ENCODE measurements around the gene KRT78.
"Not testable (repeated sequence)": the region's sequence is repeated elsewhere in the genome, so short reads cannot be mapped to it uniquely, and the experiment has no call there.

The KRT78 gene

GRCh38 chr12:52809166-52809565, 39.6 kb downstream of the KRT78 start:
- DNase-seq = no peak

- DNase-seq = no peak
Observed at GRCh38 chr12:52808573-52809160, 40.1 kb downstream of the KRT78 start.

- DNase-seq = no peak
Observed at GRCh38 chr12:52807544-52808470, 41.0 kb downstream of the KRT78 start.

GRCh38 chr12:52806821-52807543, 41.8 kb downstream of the KRT78 start:
- no peak for DNase-seq

GRCh38 chr12:52806169-52806811, 42.5 kb downstream of the KRT78 start:
- no peak for DNase-seq

GRCh38 chr12:52805739-52806138, 43.1 kb downstream of the KRT78 start:
- no peak for DNase-seq

GRCh38 chr12:52805000-52805399, 43.8 kb downstream of the KRT78 start:
- DNase-seq = no peak

GRCh38 chr12:52802442-52802841, 46.4 kb downstream of the KRT78 start:
- no peak for DNase-seq

GRCh38 chr12:52801773-52802172, 47.0 kb downstream of the KRT78 start:
- no peak for DNase-seq

GRCh38 chr12:52800259-52800917, 48.4 kb downstream of the KRT78 start:
- DNase-seq = no peak

GRCh38 chr12:52799505-52800211, 49.1 kb downstream of the KRT78 start:
- no peak for DNase-seq

GRCh38 chr12:52798671-52799504, 49.9 kb downstream of the KRT78 start:
- DNase-seq = no peak

GRCh38 chr12:52798003-52798670, 50.7 kb downstream of the KRT78 start:
- DNase-seq = peak; percentile 13

GRCh38 chr12:52797529-52797894, 51.3 kb downstream of the KRT78 start:
- no peak for DNase-seq

GRCh38 chr12:52796839-52797528, 51.8 kb downstream of the KRT78 start:
- DNase-seq = peak; percentile 86

- no peak for DNase-seq
Observed at GRCh38 chr12:52796429-52796794, 52.4 kb downstream of the KRT78 start.

- DNase-seq = no peak
Observed at GRCh38 chr12:52795694-52796428, 52.9 kb downstream of the KRT78 start, which contains the start of gene KRT3. Gene KRT3, minus strand, starts transcription at chr12:52796117. Its CDS starts 75 bp downstream, at chr12:52796042.

- not testable (repeated sequence) for DNase-seq
Observed at GRCh38 chr12:52795332-52795674, 53.5 kb downstream of the KRT78 start.

Measured in OCI-M1 (cell line).